GM12878 (cell line): ENCODE results near the gene GNGT2. TPM values are rescaled to one million over a fixed set of nuclear protein-coding genes. Genes with fewer than 3 reads are reported as not detected.
A peak's percentile ranks its signal among the peaks of the same experiment; 100 is the strongest.

Experiments
- ATAC-seq: fragments of 200-7000 bp; cut with Tn5 transposase; 3 replicates; pipeline ENCODE4 v1.9.1; 2020; ENCODE audit warnings: mild to moderate bottlenecking, moderate library complexity
- BruUV-seq: library from RNA; stranded (reverse); fragments of 400-500 nt; replicated peaks from 2 replicates; lab custom pipeline; 2021; lab: Mats Ljungman, UMichigan
- CTCF ChIA-PET: fragments of 300-600 bp; sonication (Branson Sonifier 250); formaldehyde crosslinking; extraction: SDS; loops from one replicate; lab custom pipeline; 2021; ENCODE audit warnings: inconsistent platforms; lab: Yijun Ruan, JAX
- POLR2A ChIA-PET: fragments of 350-600 bp; formaldehyde crosslinking; extraction: SDS; loops from one replicate; lab custom pipeline; 2021; ENCODE audit warnings: inconsistent platforms; lab: Charles Lee
- RAD21 ChIA-PET: fragments of 300-600 bp; sonication (Branson Sonifier 250); formaldehyde crosslinking; loops from one replicate; lab custom pipeline; 2023; ENCODE audit warnings: antibody characterized with exemption; ENCODE audit not compliant: unreplicated experiment; lab: Charles Lee
- SMC1A ChIA-PET: fragments of 300-600 bp; sonication (Branson Sonifier 250); formaldehyde crosslinking; loops from one replicate; lab custom pipeline; 2023; ENCODE audit not compliant: unreplicated experiment, uncharacterized antibody; lab: Charles Lee
- DNase-seq: peaks from one replicate; pipeline ENCODE4 v3.0.0-alpha.2; 2011; ENCODE audit warnings: low read depth, low spot score
- FAIRE-seq: peaks from 3 replicates; lab custom pipeline; 2011; peaks lifted over from hg19 to GRCh38; lab: Jason Lieb, UNC
- H2AFZ ChIP-seq: 2 replicates; pipeline ENCODE4 v1.6.0; 2011; ENCODE audit warnings: low read depth, low read length, control low read depth; ENCODE audit not compliant: control insufficient read depth
- H3K27ac ChIP-seq: 2 replicates; pipeline ENCODE4 v1.5.1; 2011; ENCODE audit warnings: control low read depth; ENCODE audit not compliant: control insufficient read depth, insufficient read depth
- H3K27me3 ChIP-seq, 2 experiments: replicated peaks in 1 of 2; 2 replicates each; pipeline versions ENCODE4 v1.6.0 to v1.6.1; 2011; ENCODE audit warnings: low read length in 1 of 2; ENCODE audit not compliant: control insufficient read depth in 2 of 2, insufficient read depth in 2 of 2
- H3K36me3 ChIP-seq, 2 experiments: 2 replicates each; pipeline ENCODE4 v1.5.1; 2011; ENCODE audit warnings: low read length in 1 of 2; ENCODE audit not compliant: control insufficient read depth in 2 of 2, insufficient read depth in 2 of 2
- H3K4me1 ChIP-seq: 2 replicates; pipeline ENCODE4 v1.6.1; 2011; ENCODE audit warnings: mild to moderate bottlenecking, low read length, moderate library complexity, mixed read lengths; ENCODE audit not compliant: control insufficient read depth, insufficient read depth
- H3K4me2 ChIP-seq: 2 replicates; pipeline ENCODE4 v1.6.0; 2011; ENCODE audit warnings: control low read depth; ENCODE audit not compliant: control insufficient read depth, insufficient read depth
- H3K4me3 ChIP-seq: fragments of 200-600 bp; sonication (generic); 2 replicates; pipeline ENCODE4 v1.5.1; 2016
- H3K79me2 ChIP-seq: 2 replicates; pipeline ENCODE4 v1.6.0; 2011; ENCODE audit warnings: low read length; ENCODE audit not compliant: control insufficient read depth, insufficient read depth
- H3K9ac ChIP-seq: 2 replicates; pipeline ENCODE4 v1.8.0; 2011; ENCODE audit warnings: low read length, control low read depth, mixed read lengths; ENCODE audit not compliant: control insufficient read depth, insufficient read depth
- H3K9me3 ChIP-seq: replicated peaks from 3 replicates; pipeline ENCODE4 v1.5.1; 2011; ENCODE audit warnings: mild to moderate bottlenecking, low read length; ENCODE audit not compliant: control insufficient read depth, insufficient read depth
- H4K20me1 ChIP-seq: 2 replicates; pipeline ENCODE4 v1.6.0; 2011; ENCODE audit not compliant: control insufficient read depth, insufficient read depth
- BHLHE40 ChIP-seq, 2 experiments: fragments of 450-650 bp in 1 of 2; IDR thresholded peaks; 2 replicates each; pipeline ENCODE4 v1.6.1; 2011 to 2017; ENCODE audit warnings: low read depth in 2 of 2, borderline replicate concordance in 1 of 2, improper control_type of control experiment in 1 of 2, low read length in 1 of 2, mild to moderate bottlenecking in 1 of 2
- EED ChIP-seq: sonication (generic); IDR thresholded peaks from 2 replicates; pipeline ENCODE4 v1.6.1; 2016; ENCODE audit warnings: antibody characterized with exemption, low read depth
- MEF2B ChIP-seq: fragments of 450-650 bp; IDR thresholded peaks from 2 replicates; pipeline ENCODE4 v1.6.1; 2018; ENCODE audit warnings: mild to moderate bottlenecking, moderate library complexity; ENCODE audit not compliant: partially characterized antibody, poor library complexity, severe bottlenecking
- MLLT1 ChIP-seq: fragments of 450-650 bp; IDR thresholded peaks from 2 replicates; pipeline ENCODE4 v1.6.1; 2016; ENCODE audit warnings: mild to moderate bottlenecking
- PAX5 ChIP-seq: IDR thresholded peaks from 2 replicates; pipeline ENCODE4 v1.6.1; 2011; ENCODE audit warnings: low read depth, low read length, borderline replicate concordance
- PML ChIP-seq: IDR thresholded peaks from 2 replicates; pipeline ENCODE4 v1.6.1; 2012; ENCODE audit warnings: low read length, inconsistent platforms
- POU2F2 ChIP-seq: IDR thresholded peaks from 3 replicates; pipeline ENCODE4 v1.6.1; 2011; ENCODE audit warnings: low read depth, mild to moderate bottlenecking, low read length, borderline replicate concordance
- PRDM15 ChIP-seq: fragments of 450-650 bp; formaldehyde crosslinking; IDR thresholded peaks from 2 replicates; pipeline ENCODE4 v1.4.0; 2020; ENCODE audit warnings: mild to moderate bottlenecking, moderate library complexity
- RUNX3 ChIP-seq: IDR thresholded peaks from 2 replicates; pipeline ENCODE4 v1.6.1; 2012; ENCODE audit warnings: low read length, inconsistent platforms
- TCF12 ChIP-seq: IDR thresholded peaks from 2 replicates; pipeline ENCODE4 v1.6.1; 2011; ENCODE audit warnings: low read depth, mild to moderate bottlenecking, low read length
- TCF3 ChIP-seq: IDR thresholded peaks from 2 replicates; pipeline ENCODE4 v1.6.1; 2012; ENCODE audit warnings: low read depth, mild to moderate bottlenecking, low read length, borderline replicate concordance; ENCODE audit not compliant: insufficient read depth
- WGBS: methylation state at CpG from one replicate; pipeline ENCODE4 v1.1.6; 2016; ENCODE audit warnings: low lambda C conversion rate; ENCODE audit not compliant: insufficient replicate concordance, insufficient coverage; ENCODE audit errors: missing lambda C conversion rate; 5-methylcytosine and 5-hydroxymethylcytosine counted together
- in situ Hi-C: fragments of 300-500 bp; cut with MboI; formaldehyde crosslinking; loops from 9 replicates; pipeline ENCODE4 v1.14.3; 2018; ENCODE audit warnings: mixed read lengths
- intact Hi-C: fragments of 100-400 bp; cut with micrococcal nuclease; formaldehyde crosslinking; loops from one replicate; pipeline ENCODE4 v1.14.2; 2022; ENCODE audit not compliant: unreplicated experiment
- polyA plus RNA-seq, 11 experiments: library from polyadenylated mRNA; depleted of rRNA in 4 of 11; unstranded in 6 of 11; stranded (reverse) in 5 of 11; fragments of >200 nt; fragmentation: Nextera tagmentation in 4 of 11; fragmentation: Illumina TruSeq in 1 of 11; extraction: Ambion mirVana in 4 of 11; extraction: Trizol in 1 of 11; gene quantifications; 1 replicate in 1 of 11; 2 replicates in 10 of 11; pipeline versions ENCODE4 v1.2.1 to v1.2.3, GENCODE V29; 2011 to 2016; ENCODE audit warnings: inconsistent platforms in 2 of 11, missing spikeins in 2 of 11, low read depth in 1 of 11
- total RNA-seq, 4 experiments: library from RNA; depleted of rRNA in 3 of 4; stranded (reverse); fragments of >200 nt in 3 of 4; fragmentation: Illumina TruSeq in 1 of 4; extraction: Trizol in 1 of 4; gene quantifications; 2 replicates each; pipeline versions ENCODE4 v1.2.1 to v1.2.3, GENCODE V29; 2013 to 2021

The GNGT2 gene
- total and polyA plus RNA-seq, 10 of the 15 experiments (the other 5 are each of a cell fraction or from before 2014, with no cell fraction given): 15.3 to 60.4 (median 32.0) TPM

DNA sequence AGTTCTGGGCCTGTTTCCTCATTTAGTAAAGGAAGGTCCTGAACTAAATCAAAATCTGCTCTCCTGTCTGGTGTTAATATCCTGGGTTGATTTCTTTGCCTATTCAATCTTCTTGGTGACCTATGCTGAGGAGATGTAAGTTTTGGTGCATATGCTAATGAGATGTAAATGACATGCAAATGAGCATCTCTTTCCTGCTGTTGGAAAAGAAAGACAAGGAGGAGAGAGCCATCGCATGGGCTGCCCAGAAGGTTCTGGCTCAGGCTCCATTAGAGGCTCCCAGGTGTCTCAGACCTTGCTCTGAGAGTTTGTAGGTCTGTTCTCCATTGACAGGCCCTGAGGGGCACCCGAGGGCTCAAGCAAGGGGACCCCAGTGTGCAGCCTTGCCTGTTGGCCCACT lies 3.5 kb upstream of the GNGT2 start (continued):
- no peak for TF ChIP-seq MLLT1

DNA sequence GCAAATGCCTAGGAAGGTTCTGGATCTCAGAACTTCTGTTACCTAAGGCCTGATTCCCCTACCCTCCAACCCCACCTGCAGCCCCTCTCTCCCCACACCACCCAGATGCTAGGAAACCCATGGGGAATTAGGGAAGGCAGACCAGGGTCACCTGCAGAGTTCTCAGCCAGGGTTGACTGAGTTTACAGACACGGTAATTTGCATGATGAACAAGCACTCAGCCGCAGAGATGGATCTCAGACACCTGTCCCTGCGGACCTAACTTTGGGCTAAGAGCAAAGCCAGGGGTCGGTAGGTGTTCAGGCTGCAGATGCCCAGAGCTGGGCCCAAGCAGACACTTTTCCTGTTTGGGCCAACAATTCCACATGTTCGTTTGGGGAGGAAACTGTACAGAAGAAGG lies 3.0 kb upstream of the GNGT2 start:
- Histone ChIP-seq H3K9me3 (no peaks in the 10 kb centered on the region), H3K4me3 (peak overlapping the region; percentile 98), H4K20me1 (no peaks in the 10 kb centered on the region), H2AFZ (no peak overlapping the region), H3K4me1 (peaks cover 52% of the 10 kb centered on the region), H3K4me2 (peak overlapping the region; percentile 94), H3K27me3 (no peaks in the 10 kb centered on the region), H3K9ac (peak overlapping the region; percentile 98), H3K79me2 (peaks cover 87% of the 10 kb centered on the region), H3K36me3 (peaks cover 5 to 14% of the 10 kb centered on the region in 2 experiments), H3K27ac (peak overlapping the region; percentile 96)
- no peak for FAIRE-seq
- DNase-seq: no peak
- ChIA-PET CTCF (interaction anchor here (2.9 to 8.5 kb wide), 5 partner anchors 9 to 32 kb away, joined by 19 to 127 read pairs (median 45); no protein-coding TSS in a partner anchor), RAD21 (interaction anchor here (2.3 to 13.4 kb wide), 4 partner anchors 8 to 32 kb away, joined by 15 to 355 read pairs (median 39); no protein-coding TSS in a partner anchor), POLR2A (interaction anchor here (1.4 to 13.2 kb wide), 3 partner anchors 13 to 304 kb away, joined by 3 to 537 read pairs (median 12); no protein-coding TSS in a partner anchor), SMC1A (interaction anchor here (1.7 to 16.8 kb wide), 5 partner anchors 9 to 33 kb away, joined by 3 to 354 read pairs (median 22); no protein-coding TSS in a partner anchor)
- intact Hi-C loops: no loop called here
- in situ Hi-C loops: no loop called here
- no TSS peak for BruUV-seq
- TF ChIP-seq RUNX3 (peak; percentile 53; the same call in 1 of the 2 replicates), PML (no peak), BHLHE40 (IDR thresholded peaks at IDR 0.05; ENCODE audit: borderline replicate concordance in 1 of 2, low read depth in 2 of 2, low read length in 1 of 2) (peak; percentile 9 to 51; a peak in 2 of 4 replicates), TCF12 (peak; percentile 70; the same call in 1 of the 2 replicates), PAX5 (peak; percentile 75), MEF2B (peak; percentile 46), POU2F2 (peak; percentile 86), TCF3 (0 out of 2 replicates have a peak, but pooled peaks have one; percentile 53), EED (0 out of 2 replicates have a peak, but pooled peaks have one; percentile 44), PRDM15 (CRISPR knock-in tag) (no peak)
- WGBS: 0% methylated on average over 5 of the region's 5 CpGs
- peak; percentile 15 for ATAC-seq
